GM21786 (cell line): Measurements from ENCODE around the gene MOB2.

ENCODE experiments used
- ATAC-seq: cut with Tn5 transposase; IDR thresholded peaks from one replicate; pipeline ENCODE4 v1.9.1; 2021; ENCODE audit not compliant: unreplicated experiment

Gene MOB2

GRCh38 chr11:1486054-1486825 lies at the start of gene MOB2:
TSS of gene MOB2 (minus strand) at chr11:1486779. CDS start at chr11:1486556, 223 bp downstream.
- no peak for ATAC-seq

DNA sequence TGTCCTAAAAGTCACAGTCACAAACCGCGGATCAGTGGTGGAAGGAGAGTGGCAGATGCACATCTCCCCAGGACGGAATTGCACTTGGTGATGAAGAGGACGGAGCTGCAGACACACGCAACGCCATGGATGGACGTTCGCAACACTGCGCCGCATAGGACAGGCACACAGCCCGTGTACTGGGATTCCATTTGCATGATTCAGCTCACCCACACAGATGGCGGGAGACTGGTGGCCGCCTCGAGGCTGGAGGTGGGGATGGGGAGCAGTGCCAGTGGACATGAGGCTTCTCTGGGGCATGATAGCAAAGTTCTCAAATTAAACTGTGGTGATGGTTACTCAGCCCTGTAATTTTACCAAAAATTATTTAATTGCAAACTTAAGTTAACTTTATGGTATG lies 48.1 kb upstream of the MOB2 start:
- no peak for ATAC-seq

DNA sequence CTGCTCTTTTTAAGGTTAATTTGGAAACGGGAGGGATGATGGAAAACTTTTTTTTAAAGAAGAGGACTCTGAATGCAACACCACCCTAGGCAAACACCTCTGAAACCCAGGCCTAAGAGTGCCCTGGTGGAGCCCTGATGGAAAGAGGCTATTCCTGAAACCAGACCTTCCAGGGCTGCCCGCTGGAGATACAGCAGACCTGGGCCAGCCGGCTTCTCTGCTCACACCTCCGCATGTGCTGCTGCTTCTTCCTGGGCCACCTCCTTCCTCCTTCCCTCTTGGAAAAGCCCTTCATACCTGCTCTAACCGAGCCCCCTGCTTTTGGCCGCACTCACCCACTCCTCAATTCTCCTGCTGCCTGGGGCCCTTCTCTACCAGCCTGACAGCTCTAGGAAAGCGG lies 47.6 kb upstream of the MOB2 start:
- ATAC-seq: no peak

GRCh38 chr11:1533342-1533725 lies 46.8 kb upstream of the MOB2 start:
- no peak for ATAC-seq

GRCh38 chr11:1532606-1533341 lies 46.2 kb upstream of the MOB2 start:
- no peak for ATAC-seq

GRCh38 chr11:1532014-1532586 lies 45.5 kb upstream of the MOB2 start:
- no peak for ATAC-seq

DNA sequence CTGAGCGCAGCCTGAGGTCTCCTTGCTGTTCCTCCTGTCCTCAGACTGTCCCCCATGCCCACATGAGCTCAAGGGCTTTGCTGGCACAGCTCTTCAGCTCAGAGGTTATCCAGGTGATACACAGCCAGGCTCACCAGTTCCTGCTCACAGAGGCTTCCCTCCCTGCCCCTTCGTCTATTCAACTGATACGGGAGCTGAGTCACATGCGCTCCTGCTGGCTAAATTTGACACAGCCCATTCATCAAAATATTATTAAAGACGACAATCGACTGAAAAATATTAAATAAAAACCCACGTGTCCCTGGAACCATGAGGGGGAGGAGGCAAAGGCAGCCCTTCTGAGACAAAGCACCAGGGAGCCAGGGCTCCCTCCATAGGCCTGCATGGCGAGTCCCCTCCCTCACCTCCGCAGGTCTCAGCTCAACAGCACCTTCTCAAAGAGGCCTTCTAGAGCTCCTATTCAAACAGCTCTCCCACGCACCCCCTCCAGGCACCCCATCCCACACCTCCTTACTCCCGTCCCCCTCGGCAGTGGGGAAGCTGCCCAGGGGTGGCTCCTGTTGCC lies 45.0 kb upstream of the MOB2 start:
- ATAC-seq: no peak

- ATAC-seq: no peak
Observed at GRCh38 chr11:1530686-1531448, 44.3 kb upstream of the MOB2 start.

DNA sequence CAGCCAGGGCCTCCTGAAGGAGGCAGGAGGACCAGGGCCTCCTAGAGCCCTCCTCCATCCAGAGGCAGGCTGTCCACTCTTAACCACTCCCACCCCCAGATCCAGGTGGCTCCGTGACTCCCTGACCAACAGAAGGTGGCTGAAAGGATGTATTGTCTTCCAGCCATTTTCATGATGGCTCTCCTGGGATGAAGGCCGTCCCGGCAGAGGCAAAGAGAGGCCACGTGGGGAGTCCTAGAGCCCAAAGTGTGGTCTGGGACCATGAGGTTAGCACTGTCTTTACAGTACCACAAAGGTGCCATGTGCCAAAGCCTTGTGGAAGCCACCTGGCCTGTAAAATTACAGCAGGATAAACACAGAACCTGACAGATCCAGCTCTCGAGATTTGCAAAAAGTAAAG lies 43.2 kb upstream of the MOB2 start:
- no peak for ATAC-seq

DNA sequence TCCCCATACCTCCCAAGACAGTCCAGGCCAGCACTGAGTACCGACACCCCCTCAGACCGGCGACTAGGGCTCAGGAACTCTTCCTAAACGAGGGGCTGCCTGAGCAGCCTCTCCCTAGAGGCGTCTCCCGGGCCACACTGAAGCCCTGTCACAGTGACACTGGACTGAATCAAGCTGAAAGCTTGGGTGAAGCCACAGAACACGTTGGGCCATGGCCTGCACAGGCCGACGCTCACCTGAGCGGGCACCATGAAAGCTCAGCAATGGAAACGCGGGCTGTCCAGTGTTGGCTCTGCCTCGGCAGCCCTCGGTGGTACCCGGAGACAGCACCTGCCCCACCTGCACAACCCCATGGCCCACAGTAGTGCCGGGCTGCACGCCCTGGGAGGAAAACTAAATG lies 42.7 kb upstream of the MOB2 start:
- no peak for ATAC-seq

- no peak for ATAC-seq
Observed at GRCh38 chr11:1528710-1529109, 42.1 kb upstream of the MOB2 start.

GRCh38 chr11:1526785-1527184 lies 40.2 kb upstream of the MOB2 start:
- ATAC-seq: no peak

GRCh38 chr11:1523779-1524178 lies 37.2 kb upstream of the MOB2 start:
- ATAC-seq: no peak

GRCh38 chr11:1523077-1523476 lies 36.5 kb upstream of the MOB2 start:
- ATAC-seq: no peak

DNA sequence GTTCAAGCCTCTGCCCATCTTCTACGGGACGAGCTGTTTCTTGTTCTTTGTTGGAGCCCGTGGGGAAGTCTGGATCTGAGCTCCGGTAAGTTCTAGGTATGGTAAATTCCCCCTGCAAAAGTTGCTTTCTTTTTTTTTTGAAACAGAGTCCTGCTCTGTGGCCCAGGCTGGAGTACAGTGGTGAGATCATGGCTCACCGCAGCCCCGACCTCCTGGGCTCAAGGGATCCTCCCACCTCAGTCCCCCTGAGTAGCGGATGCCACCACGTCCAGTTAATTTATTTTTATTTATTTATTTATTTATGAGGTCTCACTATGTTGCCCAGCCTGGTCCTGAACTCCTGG lies 35.5 kb upstream of the MOB2 start:
- ATAC-seq: peak; percentile 32

- ATAC-seq: peak; percentile 88
Observed at GRCh38 chr11:1521382-1522080, 35.0 kb upstream of the MOB2 start.

DNA sequence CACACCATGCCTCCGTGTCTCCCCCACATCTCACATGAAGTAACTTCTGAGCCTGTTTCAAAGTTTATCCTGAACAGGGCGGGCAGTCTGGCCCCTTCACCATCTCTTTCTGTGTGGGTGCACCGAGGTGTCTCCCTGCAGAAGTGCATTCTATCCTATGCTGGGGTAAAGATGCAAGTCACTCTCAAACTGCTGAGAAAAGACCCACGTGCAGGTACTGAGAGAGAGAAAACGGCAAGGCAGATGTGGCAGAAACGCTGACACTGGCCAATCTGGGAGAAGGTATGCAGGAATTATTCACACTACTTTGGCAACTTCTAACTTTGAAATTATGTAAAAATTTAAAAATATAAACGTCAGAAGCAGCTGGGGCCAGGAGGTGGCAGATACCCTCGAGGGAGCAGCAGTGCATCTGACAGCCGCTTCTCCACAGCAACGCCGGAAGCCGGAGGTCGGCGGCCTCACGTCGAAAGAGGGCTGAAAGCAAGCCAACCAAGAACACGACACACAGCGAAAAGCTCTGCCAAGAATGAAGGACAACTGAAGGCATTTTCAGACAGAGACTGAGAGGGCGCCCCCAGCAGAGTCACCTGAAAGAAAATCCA lies 34.2 kb upstream of the MOB2 start:
- no peak for ATAC-seq

DNA sequence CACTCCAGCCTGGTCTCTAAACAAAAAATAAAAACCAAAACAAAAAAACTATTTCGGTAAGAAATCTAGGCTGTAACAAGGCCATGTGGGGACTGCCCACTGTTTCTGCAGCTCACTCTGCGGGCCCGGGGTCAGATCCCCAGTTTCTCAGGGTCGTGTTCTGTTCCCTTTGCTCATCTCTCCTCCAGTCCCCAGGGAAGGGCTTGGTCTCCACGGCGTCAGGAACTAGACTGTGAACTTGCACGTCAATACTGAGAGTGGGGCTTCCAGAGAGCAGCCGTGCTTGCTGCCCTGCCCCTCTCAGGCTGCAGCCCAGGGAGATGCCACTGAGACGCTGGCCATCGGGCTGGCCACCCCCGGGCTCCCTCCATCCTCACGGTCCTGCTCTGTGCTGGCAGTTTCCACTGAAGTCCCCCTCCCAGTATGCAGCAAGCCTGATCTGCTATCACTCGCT lies 33.7 kb upstream of the MOB2 start:
- no peak for ATAC-seq

GRCh38 chr11:1519028-1520010 lies 32.7 kb upstream of the MOB2 start:
- no peak for ATAC-seq
